Thyroid gland (tissue), 4 donors: ENCODE data around the gene CXCR1. TPM values are rescaled to one million over a fixed set of nuclear protein-coding genes. Genes with fewer than 3 reads are reported as not detected.

Source experiments
- DNase-seq, 2 donors: peaks; one replicate each; pipeline ENCODE4 v3.0.0-alpha.2; 2019
- H3K27ac ChIP-seq, 3 donors: fragments of 200-600 bp; sonication (generic); 1 replicate in 2 of 3; 2 replicates in 1 of 3; pipeline ENCODE4 v1.5.1; 2016 to 2019; ENCODE audit warnings: mild to moderate bottlenecking in 1 of 3, moderate library complexity in 1 of 3
- H3K27me3 ChIP-seq: fragments of 200-600 bp; sonication (generic); one replicate; pipeline ENCODE4 v1.5.1; 2019
- H3K36me3 ChIP-seq, 2 donors: fragments of 200-600 bp; sonication (generic); one replicate each; pipeline ENCODE4 v1.5.1; 2016 to 2019
- H3K4me1 ChIP-seq, 2 donors: fragments of 200-600 bp; sonication (generic); one replicate each; pipeline ENCODE4 v1.5.1; 2017 to 2019
- H3K4me3 ChIP-seq, 3 donors: fragments of 200-600 bp; sonication (generic); replicated peaks in 1 of 3; 1 replicate in 2 of 3; 2 replicates in 1 of 3; pipeline ENCODE4 v1.5.1; 2016; ENCODE audit warnings: mild to moderate bottlenecking in 1 of 3
- H3K9me3 ChIP-seq: fragments of 200-600 bp; sonication (generic); one replicate; pipeline ENCODE4 v1.5.1; 2017
- CTCF ChIP-seq, 6 experiments: fragments of 200-600 bp in 3 of 6; fragments of 450-650 bp in 3 of 6; sonication (generic) in 3 of 6; IDR thresholded peaks; one replicate each; pipeline ENCODE4 v1.5.1; 2016 to 2019; ENCODE audit warnings: antibody characterized with exemption in 6 of 6, mild to moderate bottlenecking in 2 of 6, inconsistent platforms in 1 of 6, moderate library complexity in 1 of 6
- POLR2A ChIP-seq, 2 donors: fragments of 450-650 bp; IDR thresholded peaks; one replicate each; pipeline ENCODE4 v1.6.1; 2017; ENCODE audit warnings: antibody characterized with exemption in 2 of 2, mild to moderate bottlenecking in 2 of 2, moderate library complexity in 1 of 2
- WGBS, 2 donors: methylation state at CpG; one replicate each; pipeline ENCODE4 v1.1.5; 2017; 5-methylcytosine and 5-hydroxymethylcytosine counted together
- intact Hi-C: fragments of 100-400 bp; cut with DNase I; formaldehyde crosslinking; loops from one replicate; pipeline ENCODE4 v1.15.1; 2023
- total RNA-seq, 4 donors: library from RNA; depleted of rRNA; stranded (reverse); fragments of >200 nt; gene quantifications; one replicate each; pipeline ENCODE4 v1.2.3, GENCODE V29; 2016

Gene CXCR1
- total RNA-seq, 4 donors from 2014 or later = 0.13 to 0.50 (median 0.29) TPM; not detected in 1

GRCh38 chr2:218138047-218138446 is 28.7 kb downstream of the CXCR1 start:
- Histone ChIP-seq H3K4me1 (no peaks in the 10 kb centered on the region), H3K36me3 (no peaks in the 10 kb centered on the region), H3K4me3 (no peak overlapping the region), H3K9me3 (no peaks in the 10 kb centered on the region), H3K27ac (no peak overlapping the region), H3K27me3 (no peaks in the 10 kb centered on the region)
- intact Hi-C loops = no loop called here
- TF ChIP-seq CTCF (IDR thresholded peaks at IDR 0.05) = no peak
- no peak for TF ChIP-seq POLR2A (IDR thresholded peaks at IDR 0.05)
- no peak for DNase-seq
- 55 to 56% methylated on average over 4 of the region's 4 CpGs for WGBS, 2 donors

- Histone ChIP-seq H3K36me3 (no peaks in the 10 kb centered on the region), H3K9me3 (no peaks in the 10 kb centered on the region), H3K27me3 (no peaks in the 10 kb centered on the region), H3K27ac (no peak overlapping the region), H3K4me1 (no peaks in the 10 kb centered on the region), H3K4me3 (no peak overlapping the region)
- 58 to 76% methylated on average over 2 to 3 of the region's 3 CpGs for WGBS, 2 donors
- no peak for DNase-seq
- no peak for TF ChIP-seq CTCF (IDR thresholded peaks at IDR 0.05)
- intact Hi-C loops = no loop called here
Observed at GRCh38 chr2:218137514-218137913, 29.2 kb downstream of the CXCR1 start.

- intact Hi-C loops = no loop called here
- no peak overlapping the region for H3K4me3 ChIP-seq
- TF ChIP-seq CTCF (IDR thresholded peaks at IDR 0.05) (no peak), POLR2A (IDR thresholded peaks at IDR 0.05) (no peak)
- no peak overlapping the region for H3K27ac ChIP-seq
- H3K27me3 ChIP-seq = no peaks in the 10 kb centered on the region
- H3K36me3 ChIP-seq = no peaks in the 10 kb centered on the region
- DNase-seq = no peak
- no peaks in the 10 kb centered on the region for H3K4me1 ChIP-seq
- H3K9me3 ChIP-seq = no peaks in the 10 kb centered on the region
Observed at GRCh38 chr2:218130822-218131221, 35.9 kb downstream of the CXCR1 start.

GRCh38 chr2:218130377-218130776 is 36.4 kb downstream of the CXCR1 start:
- TF ChIP-seq CTCF (IDR thresholded peaks at IDR 0.05) (no peak), POLR2A (IDR thresholded peaks at IDR 0.05) (no peak)
- Histone ChIP-seq H3K4me3 (no peak overlapping the region), H3K27ac (no peak overlapping the region), H3K9me3 (no peaks in the 10 kb centered on the region), H3K27me3 (no peaks in the 10 kb centered on the region), H3K36me3 (no peaks in the 10 kb centered on the region), H3K4me1 (no peaks in the 10 kb centered on the region)
- intact Hi-C loops = no loop called here
- 91 to 95% methylated on average over 2 of the region's 2 CpGs for WGBS, 2 donors
- no peak for DNase-seq

- Histone ChIP-seq H3K27me3 (no peaks in the 10 kb centered on the region), H3K4me1 (no peaks in the 10 kb centered on the region), H3K9me3 (no peaks in the 10 kb centered on the region), H3K36me3 (no peaks in the 10 kb centered on the region), H3K4me3 (no peak overlapping the region), H3K27ac (no peak overlapping the region)
- WGBS, 2 donors = 61 to 65% methylated on average over 6 of the region's 6 CpGs
- TF ChIP-seq POLR2A (IDR thresholded peaks at IDR 0.05) (no peak), CTCF (IDR thresholded peaks at IDR 0.05) (no peak)
- peak; percentile 44 to 48 for DNase-seq
- intact Hi-C loops = no loop called here
Observed at GRCh38 chr2:218129458-218130135, 37.2 kb downstream of the CXCR1 start.
